H1 (cell line): ENCODE data around the gene H2BK1. TPM values are rescaled to one million over a fixed set of nuclear protein-coding genes. Genes with fewer than 3 reads are reported as not detected.

Source experiments
- CTCF ChIA-PET: fragments of 300-600 bp; sonication (Branson Sonifier 250); formaldehyde crosslinking; loops from one replicate; lab custom pipeline; 2021; ENCODE audit not compliant: partially characterized antibody; lab: Charles Lee
- POLR2A ChIA-PET: fragments of 300-600 bp; sonication (Branson Sonifier 250); formaldehyde crosslinking; loops from one replicate; lab custom pipeline; 2021; ENCODE audit warnings: inconsistent platforms; ENCODE audit not compliant: partially characterized antibody; lab: Charles Lee
- DNase-seq, 2 experiments: peaks; one replicate each; pipeline versions ENCODE4 v3.0.0 to v3.0.0-alpha.2; 2010 to 2022; ENCODE audit warnings: low spot score in 2 of 2, low read depth in 1 of 2, mixed read lengths in 1 of 2
- FAIRE-seq: peaks from 2 replicates; lab custom pipeline; 2011; peaks lifted over from hg19 to GRCh38; lab: Jason Lieb, UNC
- H2AFZ ChIP-seq: 2 replicates; pipeline ENCODE4 v1.8.1; 2012; ENCODE audit warnings: low read length, inconsistent platforms
- H2AK5ac ChIP-seq: 2 replicates; pipeline ENCODE4 v1.6.1; 2013; ENCODE audit warnings: low read depth, low read length
- H2BK120ac ChIP-seq: replicated peaks from 2 replicates; pipeline ENCODE3; 2013; ENCODE audit warnings: low read depth, low read length, inconsistent platforms
- H2BK12ac ChIP-seq: 2 replicates; pipeline ENCODE4 v1.6.1; 2013; ENCODE audit warnings: low read depth, low read length
- H2BK15ac ChIP-seq: 2 replicates; pipeline ENCODE4 v1.6.1; 2013; ENCODE audit warnings: low read length
- H2BK20ac ChIP-seq: 2 replicates; pipeline ENCODE4 v1.6.1; 2013; ENCODE audit warnings: low read length
- H2BK5ac ChIP-seq: 2 replicates; pipeline ENCODE4 v1.6.1; 2013; ENCODE audit warnings: low read depth, low read length
- H3K14ac ChIP-seq: 2 replicates; pipeline ENCODE4 v1.6.1; 2013; ENCODE audit warnings: inconsistent platforms; ENCODE audit not compliant: insufficient read length
- H3K18ac ChIP-seq: 2 replicates; pipeline ENCODE4 v1.6.1; 2013; ENCODE audit warnings: low read length; ENCODE audit errors: extremely low read depth
- H3K23ac ChIP-seq: 2 replicates; pipeline ENCODE4 v1.6.1; 2013; ENCODE audit warnings: inconsistent platforms; ENCODE audit not compliant: insufficient read length
- H3K23me2 ChIP-seq: 2 replicates; pipeline ENCODE4 v1.6.1; 2013; ENCODE audit warnings: low read depth, low read length
- H3K27ac ChIP-seq: 2 replicates; pipeline ENCODE4 v1.6.1; 2011; ENCODE audit warnings: low read depth, low read length, inconsistent platforms
- H3K27me3 ChIP-seq, 4 experiments: replicated peaks in 1 of 4; 1 replicate in 1 of 4; 2 replicates in 3 of 4; pipeline versions ENCODE4 v1.6.1 to v1.8.1; 2011 to 2013; ENCODE audit warnings: low read length in 3 of 4, mild to moderate bottlenecking in 3 of 4, inconsistent platforms in 2 of 4, mixed read lengths in 2 of 4, moderate library complexity in 1 of 4; ENCODE audit not compliant: control insufficient read depth in 3 of 4, insufficient read depth in 3 of 4; ENCODE audit errors: extremely low read depth in 1 of 4
- H3K36me3 ChIP-seq, 4 experiments: 2 replicates each; pipeline versions ENCODE4 v1.6.1 to v1.8.1; 2011 to 2013; ENCODE audit warnings: mild to moderate bottlenecking in 4 of 4, low read length in 3 of 4, moderate library complexity in 2 of 4, control low read depth in 1 of 4, inconsistent platforms in 1 of 4; ENCODE audit not compliant: insufficient read depth in 4 of 4, control insufficient read depth in 2 of 4
- H3K4ac ChIP-seq: replicated peaks from 2 replicates; pipeline ENCODE3; 2013; ENCODE audit warnings: low read length, low read depth, mixed read lengths, inconsistent platforms; ENCODE audit not compliant: insufficient read length
- H3K4me1 ChIP-seq, 4 experiments: replicated peaks in 1 of 4; 1 replicate in 1 of 4; 2 replicates in 3 of 4; pipeline versions ENCODE4 v1.6.1 to v1.8.1; 2011 to 2013; ENCODE audit warnings: low read length in 3 of 4, inconsistent platforms in 2 of 4, mixed read lengths in 1 of 4; ENCODE audit not compliant: insufficient read depth in 4 of 4, control insufficient read depth in 3 of 4
- H3K4me2 ChIP-seq, 2 experiments: 2 replicates each; pipeline versions ENCODE4 v1.6.1 to v1.8.1; 2011 to 2013; ENCODE audit warnings: low read depth in 2 of 2, low read length in 2 of 2, control low read depth in 1 of 2, inconsistent platforms in 1 of 2, mild to moderate bottlenecking in 1 of 2; ENCODE audit not compliant: insufficient read depth in 1 of 2
- H3K4me3 ChIP-seq, 4 experiments: fragments of 200-600, 300-600 bp in 1 of 4; sonication (generic), shearing (Covaris generic), sonication (Bioruptor Twin) in 1 of 4; 2 replicates each; pipeline versions ENCODE4 v1.5.1 to v1.8.1; 2011 to 2016; ENCODE audit warnings: low read length in 4 of 4, low read depth in 3 of 4, control low read depth in 2 of 4, inconsistent platforms in 2 of 4, mild to moderate bottlenecking in 2 of 4, mixed read lengths in 1 of 4, moderate library complexity in 1 of 4; ENCODE audit not compliant: insufficient read depth in 2 of 4; ENCODE audit errors: extremely low read depth in 1 of 4
- H3K56ac ChIP-seq: replicated peaks from 2 replicates; pipeline ENCODE3; 2013; ENCODE audit warnings: low read depth, mild to moderate bottlenecking, mixed read lengths, low read length, inconsistent platforms; ENCODE audit not compliant: insufficient read length
- H3K79me1 ChIP-seq: 2 replicates; pipeline ENCODE4 v1.6.1; 2013; ENCODE audit warnings: low read depth, low read length, control low read depth
- H3K79me2 ChIP-seq, 2 experiments: 2 replicates each; pipeline versions ENCODE4 v1.6.1 to v1.8.1; 2012 to 2013; ENCODE audit warnings: low read length in 2 of 2, mild to moderate bottlenecking in 2 of 2, inconsistent platforms in 1 of 2; ENCODE audit not compliant: insufficient read depth in 2 of 2, control insufficient read depth in 1 of 2
- H3K9ac ChIP-seq, 4 experiments: replicated peaks in 1 of 4; 1 replicate in 1 of 4; 2 replicates in 3 of 4; pipeline versions ENCODE4 v1.6.1 to v1.8.1; 2011 to 2013; ENCODE audit warnings: low read depth in 3 of 4, low read length in 3 of 4, control low read depth in 2 of 4, mild to moderate bottlenecking in 2 of 4, moderate library complexity in 2 of 4, inconsistent platforms in 1 of 4; ENCODE audit errors: extremely low read depth in 1 of 4
- H3K9me3 ChIP-seq, 2 experiments: 2 replicates each; pipeline versions ENCODE4 v1.6.1 to v1.8.1; 2012 to 2013; ENCODE audit warnings: mild to moderate bottlenecking in 2 of 2, moderate library complexity in 2 of 2, control low read depth in 1 of 2, inconsistent platforms in 1 of 2, low read depth in 1 of 2, low read length in 1 of 2, mixed read lengths in 1 of 2; ENCODE audit not compliant: insufficient read depth in 2 of 2
- H4K20me1 ChIP-seq, 2 experiments: replicated peaks in 1 of 2; 2 replicates each; pipeline versions ENCODE3 to v1.8.1; 2011 to 2013; ENCODE audit warnings: inconsistent platforms in 2 of 2, low read length in 2 of 2, mild to moderate bottlenecking in 1 of 2; ENCODE audit not compliant: insufficient read depth in 2 of 2, control insufficient read depth in 1 of 2
- H4K5ac ChIP-seq: 2 replicates; pipeline ENCODE4 v1.6.1; 2013; ENCODE audit warnings: low read length, low read depth, mixed read lengths, inconsistent platforms; ENCODE audit not compliant: insufficient read length
- H4K8ac ChIP-seq: 2 replicates; pipeline ENCODE4 v1.8.0; 2013; ENCODE audit warnings: mild to moderate bottlenecking, moderate library complexity, low read length, inconsistent platforms; ENCODE audit not compliant: insufficient read depth; ENCODE audit errors: extremely low read depth
- H4K91ac ChIP-seq: replicated peaks from 2 replicates; pipeline ENCODE3; 2013; ENCODE audit warnings: low read length, mixed read lengths, inconsistent platforms; ENCODE audit not compliant: insufficient read length
- ATF2 ChIP-seq: IDR thresholded peaks from 2 replicates; pipeline ENCODE4 v1.6.1; 2012; ENCODE audit warnings: low read length, inconsistent platforms
- CBX5 ChIP-seq: fragments of 300-800, 300-1000 bp; sonication (generic); IDR thresholded peaks from 2 replicates; pipeline ENCODE4 v1.7.1; 2016; ENCODE audit warnings: antibody characterized with exemption, low read length, low read depth
- CEBPB ChIP-seq: IDR thresholded peaks from 2 replicates; pipeline ENCODE4 v1.6.1; 2012; ENCODE audit warnings: low read depth, low read length
- CREB1 ChIP-seq: IDR thresholded peaks from 2 replicates; pipeline ENCODE4 v1.6.1; 2012; ENCODE audit warnings: inconsistent platforms
- EP300 ChIP-seq, 2 experiments: IDR thresholded peaks; 1 replicate in 1 of 2; 2 replicates in 1 of 2; pipeline ENCODE4 v1.6.1; 2011 to 2012; ENCODE audit warnings: low read depth in 2 of 2, low read length in 2 of 2, mild to moderate bottlenecking in 2 of 2, borderline replicate concordance in 1 of 2, inconsistent platforms in 1 of 2, moderate library complexity in 1 of 2
- EZH2 ChIP-seq: fragments of 200-600 bp; sonication (generic); IDR thresholded peaks from 2 replicates; pipeline ENCODE4 v1.7.1; 2012; ENCODE audit warnings: low read depth, mild to moderate bottlenecking, moderate library complexity, low read length, inconsistent platforms; ENCODE audit not compliant: severe bottlenecking
- KDM4A ChIP-seq: IDR thresholded peaks from one replicate; pipeline ENCODE4 v1.7.1; 2012; ENCODE audit warnings: low read depth, mild to moderate bottlenecking, moderate library complexity, low read length, inconsistent platforms; ENCODE audit not compliant: severe bottlenecking
- POLR2A ChIP-seq, 2 experiments: IDR thresholded peaks; 1 replicate in 1 of 2; 2 replicates in 1 of 2; pipeline ENCODE4 v1.6.1; 2011; ENCODE audit warnings: low read depth in 2 of 2, low read length in 2 of 2, mild to moderate bottlenecking in 2 of 2; ENCODE audit errors: control extremely low read depth in 1 of 2
- RNF2 ChIP-seq: fragments of 200-900, 300-1000 bp; sonication (generic); IDR thresholded peaks from 2 replicates; pipeline ENCODE4 v1.7.1; 2016; ENCODE audit warnings: borderline replicate concordance, low read depth, mild to moderate bottlenecking, antibody characterized with exemption, low read length; ENCODE audit not compliant: poor library complexity, severe bottlenecking; ENCODE audit errors: missing control alignments
- SIRT6 ChIP-seq: IDR thresholded peaks from one replicate; pipeline ENCODE4 v1.7.1; 2012; ENCODE audit warnings: low read length, inconsistent platforms
- USF2 ChIP-seq: IDR thresholded peaks from 2 replicates; pipeline ENCODE4 v1.6.1; 2011; ENCODE audit warnings: low read length, improper control_type of control experiment
- WGBS, 2 experiments: shearing (Covaris generic) in 1 of 2; methylation state at CpG; one replicate each; pipeline versions ENCODE4 v1.1.6 to v1.1.7; 2013 to 2015; ENCODE audit warnings: low lambda C conversion rate in 2 of 2, mixed read lengths in 2 of 2, inconsistent platforms in 1 of 2, low coverage in 1 of 2, missing lambda C conversion rate in 1 of 2; ENCODE audit not compliant: insufficient replicate concordance in 2 of 2, insufficient coverage in 1 of 2, insufficient read length in 1 of 2; ENCODE audit errors: extremely low coverage in 1 of 2, missing lambda C conversion rate in 1 of 2; 5-methylcytosine and 5-hydroxymethylcytosine counted together
- polyA plus RNA-seq, 7 experiments: library from polyadenylated mRNA; depleted of rRNA in 3 of 7; stranded (reverse) in 5 of 7; unstranded in 2 of 7; fragments of >200 nt in 5 of 7; fragments of 200-250 nt in 2 of 7; gene quantifications; 1 replicate in 5 of 7; 2 replicates in 1 of 7; 4 replicates in 1 of 7; pipeline versions ENCODE4 v1.2.1 to v1.2.3, GENCODE V29; 2011 to 2013; ENCODE audit warnings: missing spikeins in 2 of 7, mixed read lengths in 2 of 7
- total RNA-seq: library from RNA; stranded (reverse); fragmentation: NEBNext Ultra II Directional; extraction: Animal tissue kit (Norgen Biotek cat#: 25700); gene quantifications from 2 replicates; pipeline ENCODE4 v1.2.1, GENCODE V29; 2021

Gene H2BK1
- total and polyA plus RNA-seq, 2 of the 8 experiments (the other 6 are each of a cell fraction or from before 2014, with no cell fraction given), result not detected

- Histone ChIP-seq H4K8ac (no peak overlapping the region), H2AK5ac (no peak overlapping the region), H2BK12ac (no peak overlapping the region), H3K14ac (no peak overlapping the region), H3K79me2 (no peaks in the 10 kb centered on the region), H2BK20ac (no peak overlapping the region), H3K4me1 (peaks cover 0 to 3% (median 2%) of the 10 kb centered on the region in 4 experiments; a peak in 2 of 7 replicates), H3K4ac (no peak overlapping the region), H3K79me1 (no peaks in the 10 kb centered on the region), H3K23ac (no peak overlapping the region), H3K56ac (no peak overlapping the region), H3K27ac (no peak overlapping the region), H2BK5ac (no peak overlapping the region), H4K91ac (no peak overlapping the region), H2BK15ac (no peak overlapping the region), H3K4me3 (no peak overlapping the region), H3K18ac (no peak overlapping the region), H3K4me2 (no peak overlapping the region), H2AFZ (no peak overlapping the region), H3K27me3 (peaks cover 0 to 10% (median 0%) of the 10 kb centered on the region in 4 experiments; a peak in 2 of 7 replicates), H4K20me1 (no peaks in the 10 kb centered on the region), H4K5ac (no peak overlapping the region), H2BK120ac (no peak overlapping the region), H3K23me2 (no peaks in the 10 kb centered on the region), H3K36me3 (no peaks in the 10 kb centered on the region), H3K9me3 (no peaks in the 10 kb centered on the region), H3K9ac (no peak overlapping the region)
- FAIRE-seq, result no peak
- ChIA-PET CTCF (interaction anchor here (0.9 to 2.0 kb wide), 5 partner anchors 9 to 68 kb away, joined by 3 to 5 read pairs (median 4); no protein-coding TSS in a partner anchor), POLR2A (interaction anchor here (1.3 kb wide), 1 partner anchor 19 kb away, joined by 3 read pairs; the partner anchor contains the start of gene H2BK1)
- DNase-seq, result no peak
- WGBS, 2 experiments, result 94% methylated on average over 12 of the region's 12 CpGs; no CpG with 5 or more reads in 1 of the 2 experiments
- TF ChIP-seq EP300 (IDR thresholded peaks at IDR 0.05; ENCODE audit: borderline replicate concordance in 1 of 2, low read depth in 2 of 2, low read length in 2 of 2), result no peak
- TF ChIP-seq EZH2, result no peak
- no peak for TF ChIP-seq ATF2
- TF ChIP-seq RNF2, result no peak
- no peak for TF ChIP-seq CBX5
- no peak for TF ChIP-seq SIRT6
- TF ChIP-seq USF2, result no peak
- TF ChIP-seq CREB1, result no peak
- no peak for TF ChIP-seq CEBPB
- no peak for TF ChIP-seq POLR2A (IDR thresholded peaks at IDR 0.05; ENCODE audit: control extremely low read depth in 1 of 2, low read depth in 2 of 2, low read length in 2 of 2)
- TF ChIP-seq KDM4A, result no peak
Observed at GRCh38 chr7:151191544-151191943, 18.7 kb downstream of the H2BK1 start.
